Thyroid gland (tissue), 4 donors: ENCODE data around the gene KRT36. TPM values are rescaled to one million over a fixed set of nuclear protein-coding genes. Genes with fewer than 3 reads are reported as not detected.

ENCODE experiments used
- DNase-seq, 2 donors: peaks; one replicate each; pipeline ENCODE4 v3.0.0-alpha.2; 2019
- H3K27ac ChIP-seq, 3 donors: fragments of 200-600 bp; sonication (generic); 1 replicate in 2 of 3; 2 replicates in 1 of 3; pipeline ENCODE4 v1.5.1; 2016 to 2019; ENCODE audit warnings: mild to moderate bottlenecking in 1 of 3, moderate library complexity in 1 of 3
- H3K27me3 ChIP-seq: fragments of 200-600 bp; sonication (generic); one replicate; pipeline ENCODE4 v1.5.1; 2019
- H3K36me3 ChIP-seq, 2 donors: fragments of 200-600 bp; sonication (generic); one replicate each; pipeline ENCODE4 v1.5.1; 2016 to 2019
- H3K4me1 ChIP-seq, 2 donors: fragments of 200-600 bp; sonication (generic); one replicate each; pipeline ENCODE4 v1.5.1; 2017 to 2019
- H3K4me3 ChIP-seq, 3 donors: fragments of 200-600 bp; sonication (generic); replicated peaks in 1 of 3; 1 replicate in 2 of 3; 2 replicates in 1 of 3; pipeline ENCODE4 v1.5.1; 2016; ENCODE audit warnings: mild to moderate bottlenecking in 1 of 3
- H3K9me3 ChIP-seq: fragments of 200-600 bp; sonication (generic); one replicate; pipeline ENCODE4 v1.5.1; 2017
- POLR2A ChIP-seq, 2 donors: fragments of 450-650 bp; IDR thresholded peaks; one replicate each; pipeline ENCODE4 v1.6.1; 2017; ENCODE audit warnings: antibody characterized with exemption in 2 of 2, mild to moderate bottlenecking in 2 of 2, moderate library complexity in 1 of 2
- WGBS, 2 donors: methylation state at CpG; one replicate each; pipeline ENCODE4 v1.1.5; 2017; 5-methylcytosine and 5-hydroxymethylcytosine counted together
- intact Hi-C: fragments of 100-400 bp; cut with DNase I; formaldehyde crosslinking; loops from one replicate; pipeline ENCODE4 v1.15.1; 2023
- total RNA-seq, 4 donors: library from RNA; depleted of rRNA; stranded (reverse); fragments of >200 nt; gene quantifications; one replicate each; pipeline ENCODE4 v1.2.3, GENCODE V29; 2016
- TF ChIP-seq, protein P1 (sequence below), 6 experiments: fragments of 200-600 bp in 3 of 6; fragments of 450-650 bp in 3 of 6; sonication (generic) in 3 of 6; IDR thresholded peaks; one replicate each; pipeline ENCODE4 v1.5.1; 2016 to 2019; ENCODE audit warnings: antibody characterized with exemption in 6 of 6, mild to moderate bottlenecking in 2 of 6, inconsistent platforms in 1 of 6, moderate library complexity in 1 of 6

Gene KRT36
- total RNA-seq, 4 donors from 2014 or later, result not detected

- H3K4me3 ChIP-seq, result no peak overlapping the region
- 67 to 82% methylated on average over 7 of the region's 7 CpGs for WGBS, 2 donors
- no peak overlapping the region for H3K27ac ChIP-seq
- intact Hi-C loops, result no loop called here
- H3K9me3 ChIP-seq, result no peaks in the 10 kb centered on the region
- DNase-seq, result no peak
- H3K4me1 ChIP-seq, result no peaks in the 10 kb centered on the region
- H3K36me3 ChIP-seq, result no peaks in the 10 kb centered on the region
- H3K27me3 ChIP-seq, result no peaks in the 10 kb centered on the region
- TF ChIP-seq POLR2A (IDR thresholded peaks at IDR 0.05), result no peak
- TF ChIP-seq, protein P1, sequence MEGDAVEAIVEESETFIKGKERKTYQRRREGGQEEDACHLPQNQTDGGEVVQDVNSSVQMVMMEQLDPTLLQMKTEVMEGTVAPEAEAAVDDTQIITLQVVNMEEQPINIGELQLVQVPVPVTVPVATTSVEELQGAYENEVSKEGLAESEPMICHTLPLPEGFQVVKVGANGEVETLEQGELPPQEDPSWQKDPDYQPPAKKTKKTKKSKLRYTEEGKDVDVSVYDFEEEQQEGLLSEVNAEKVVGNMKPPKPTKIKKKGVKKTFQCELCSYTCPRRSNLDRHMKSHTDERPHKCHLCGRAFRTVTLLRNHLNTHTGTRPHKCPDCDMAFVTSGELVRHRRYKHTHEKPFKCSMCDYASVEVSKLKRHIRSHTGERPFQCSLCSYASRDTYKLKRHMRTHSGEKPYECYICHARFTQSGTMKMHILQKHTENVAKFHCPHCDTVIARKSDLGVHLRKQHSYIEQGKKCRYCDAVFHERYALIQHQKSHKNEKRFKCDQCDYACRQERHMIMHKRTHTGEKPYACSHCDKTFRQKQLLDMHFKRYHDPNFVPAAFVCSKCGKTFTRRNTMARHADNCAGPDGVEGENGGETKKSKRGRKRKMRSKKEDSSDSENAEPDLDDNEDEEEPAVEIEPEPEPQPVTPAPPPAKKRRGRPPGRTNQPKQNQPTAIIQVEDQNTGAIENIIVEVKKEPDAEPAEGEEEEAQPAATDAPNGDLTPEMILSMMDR (IDR thresholded peaks at IDR 0.05), result no peak
These were observed 47.3 kb upstream of the KRT36 start for GRCh38 chr17:41536741-41537613.

GRCh38 chr17:41535764-41536481, 46.2 kb upstream of the KRT36 start:
- peak in 1 of 2 donors; percentile 21 for DNase-seq
- intact Hi-C loops, result no loop called here
- Histone ChIP-seq H3K4me1 (no peaks in the 10 kb centered on the region), H3K27me3 (no peaks in the 10 kb centered on the region), H3K36me3 (no peaks in the 10 kb centered on the region), H3K27ac (no peak overlapping the region), H3K9me3 (no peaks in the 10 kb centered on the region), H3K4me3 (no peak overlapping the region)
- 48 to 62% methylated on average over 10 to 14 of the region's 15 CpGs for WGBS, 2 donors
- TF ChIP-seq POLR2A (IDR thresholded peaks at IDR 0.05), result no peak
- TF ChIP-seq, protein P1 (IDR thresholded peaks at IDR 0.05), result no peak

DNA sequence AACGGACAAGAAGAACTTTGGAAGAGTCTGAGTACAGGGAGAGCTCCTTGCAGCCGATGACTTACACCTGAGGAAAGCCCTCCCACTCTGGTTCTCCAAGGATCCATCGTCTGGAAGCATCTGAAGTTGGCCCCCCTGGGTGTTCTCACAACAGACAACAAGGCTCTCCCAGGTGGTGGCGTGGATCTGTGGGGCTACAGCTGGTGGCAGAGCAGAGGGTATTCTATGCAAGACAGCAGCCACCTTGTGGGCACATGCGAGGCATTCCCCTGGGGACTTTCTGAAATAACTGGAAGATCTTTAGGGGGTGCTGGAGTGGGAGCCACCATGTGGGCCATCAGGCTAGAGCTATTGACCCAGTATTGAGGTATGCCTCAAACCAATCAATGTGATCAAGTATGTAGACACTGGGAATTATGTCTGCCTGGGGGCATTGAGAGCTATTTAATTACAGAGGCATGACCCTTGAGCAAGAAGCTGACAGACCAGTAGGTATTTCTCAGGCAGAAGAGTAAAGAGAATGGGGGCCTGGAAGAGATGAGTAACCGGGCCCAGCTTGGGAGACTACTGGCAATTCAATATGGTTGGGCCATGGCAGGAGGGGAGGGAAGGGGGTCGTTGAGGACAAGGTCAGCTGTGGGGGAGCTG, 45.3 kb upstream of the KRT36 start:
- Histone ChIP-seq H3K4me3 (no peak overlapping the region), H3K27me3 (no peaks in the 10 kb centered on the region), H3K36me3 (no peaks in the 10 kb centered on the region), H3K4me1 (no peaks in the 10 kb centered on the region), H3K27ac (no peak overlapping the region), H3K9me3 (no peaks in the 10 kb centered on the region)
- TF ChIP-seq, protein P1 (IDR thresholded peaks at IDR 0.05), result no peak
- TF ChIP-seq POLR2A (IDR thresholded peaks at IDR 0.05), result no peak
- WGBS, 2 donors, result 73 to 81% methylated on average over 6 to 7 of the region's 7 CpGs
- intact Hi-C loops, result no loop called here
- no peak for DNase-seq

- H3K27ac ChIP-seq, result no peak overlapping the region
- no peaks in the 10 kb centered on the region for H3K27me3 ChIP-seq
- H3K9me3 ChIP-seq, result no peaks in the 10 kb centered on the region
- TF ChIP-seq, protein P1 (IDR thresholded peaks at IDR 0.05), result no peak
- no peak for TF ChIP-seq POLR2A (IDR thresholded peaks at IDR 0.05)
- WGBS, 2 donors, result 87 to 91% methylated on average over 7 of the region's 7 CpGs
- no peaks in the 10 kb centered on the region for H3K36me3 ChIP-seq
- intact Hi-C loops, result no loop called here
- DNase-seq, result no peak
- no peaks in the 10 kb centered on the region for H3K4me1 ChIP-seq
- H3K4me3 ChIP-seq, result no peak overlapping the region
These were observed 43.9 kb upstream of the KRT36 start for GRCh38 chr17:41533613-41534012.
